Endometrial microvascular endothelial cells (primary cell): ENCODE results near the gene TP53TG3B. TPM values are rescaled to one million over a fixed set of nuclear protein-coding genes. Genes with fewer than 3 reads are reported as not detected.
"Not testable (repeated sequence)": the region's sequence is repeated elsewhere in the genome, so short reads cannot be mapped to it uniquely, and the experiment has no call there.

Experiments
- in situ Hi-C: cut with HindIII; loops from 2 replicates; pipeline ENCODE4 v1.10.0; 2017; ENCODE audit warnings: low sequenced_read_pairs, low pct_unique_long_range_greater_than_20kb; ENCODE audit errors: inconsistent ontology term
- total RNA-seq: library from RNA; depleted of rRNA; stranded (reverse); fragments of >200 nt; gene quantifications from one replicate; pipeline ENCODE4 v1.2.3, GENCODE V29; 2015; ENCODE audit errors: inconsistent ontology term

TP53TG3B gene, protein sequence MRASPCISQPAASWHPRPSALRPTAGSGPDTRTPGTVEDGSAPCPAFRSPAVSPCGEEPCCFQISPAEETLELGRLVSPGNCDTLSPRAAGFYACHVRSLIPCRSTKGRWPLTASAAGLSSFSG
- not detected for total RNA-seq

DNA sequence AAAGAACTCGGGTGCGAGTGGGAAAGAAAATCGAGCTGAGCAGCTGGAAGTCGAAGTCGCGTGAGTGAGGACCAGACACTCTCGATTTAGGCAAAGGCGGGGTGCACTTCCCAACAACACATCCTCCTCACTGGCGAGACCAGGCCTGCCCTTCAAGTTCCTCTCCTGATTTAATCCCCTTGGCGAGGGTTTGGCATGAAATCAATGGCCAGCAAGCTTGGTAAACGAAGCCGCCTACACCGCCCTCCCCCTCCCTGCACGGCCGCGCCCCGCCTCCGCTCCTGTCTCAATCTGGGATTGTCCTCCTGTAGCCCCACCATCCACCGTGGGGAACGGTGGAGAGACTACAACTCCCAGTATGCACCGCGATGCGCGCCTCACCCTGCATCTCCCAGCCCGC is at the start of gene TP53TG3B:
Gene TP53TG3B, plus strand, starts transcription at position 301 of the 400 bp plus-strand sequence. Its CDS starts 68 bp downstream, at position 369.
- in situ Hi-C loops: not testable (repeated sequence)

DNA sequence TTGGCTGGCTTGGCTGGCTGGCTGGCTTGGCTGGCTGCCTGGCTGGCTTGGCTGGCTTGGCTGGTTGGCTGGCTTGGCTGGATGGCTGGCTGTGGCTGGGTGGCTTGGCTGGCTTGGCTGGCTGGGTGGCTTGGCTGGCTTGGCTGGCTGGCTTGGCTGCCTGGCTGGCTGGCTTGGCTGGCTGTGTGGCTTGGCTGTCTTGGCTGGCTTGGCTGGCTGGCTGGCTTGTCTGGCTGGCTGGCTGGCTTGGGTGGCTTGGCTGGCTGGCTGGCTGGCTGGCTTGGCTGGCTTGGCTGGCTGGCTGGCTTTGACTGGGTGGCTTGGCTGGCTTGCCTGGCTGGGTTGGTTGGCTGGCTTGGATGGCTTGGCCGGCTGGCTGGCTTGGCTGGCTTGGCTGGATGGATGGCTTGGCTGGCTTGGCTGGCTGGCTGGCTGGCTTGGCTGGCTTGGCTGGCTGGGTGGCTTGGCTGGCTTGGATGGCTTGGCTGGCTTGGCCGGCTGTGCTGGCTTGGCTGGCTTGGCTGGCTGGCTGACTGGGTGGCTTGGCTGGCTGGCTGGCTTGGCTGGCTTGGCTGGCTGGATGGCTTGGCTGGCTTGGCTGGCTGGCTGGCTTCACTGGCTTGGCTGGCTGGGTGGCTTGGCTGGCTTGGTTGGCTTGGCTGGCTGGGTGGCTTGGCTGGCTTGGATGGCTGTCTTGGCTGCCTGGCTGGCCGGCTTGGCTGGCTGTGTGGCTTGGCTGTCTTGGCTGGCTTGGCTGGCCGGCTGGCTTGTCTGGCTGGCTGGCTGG is 24.2 kb upstream of the TP53TG3B start:
- in situ Hi-C loops: not testable (repeated sequence)

DNA sequence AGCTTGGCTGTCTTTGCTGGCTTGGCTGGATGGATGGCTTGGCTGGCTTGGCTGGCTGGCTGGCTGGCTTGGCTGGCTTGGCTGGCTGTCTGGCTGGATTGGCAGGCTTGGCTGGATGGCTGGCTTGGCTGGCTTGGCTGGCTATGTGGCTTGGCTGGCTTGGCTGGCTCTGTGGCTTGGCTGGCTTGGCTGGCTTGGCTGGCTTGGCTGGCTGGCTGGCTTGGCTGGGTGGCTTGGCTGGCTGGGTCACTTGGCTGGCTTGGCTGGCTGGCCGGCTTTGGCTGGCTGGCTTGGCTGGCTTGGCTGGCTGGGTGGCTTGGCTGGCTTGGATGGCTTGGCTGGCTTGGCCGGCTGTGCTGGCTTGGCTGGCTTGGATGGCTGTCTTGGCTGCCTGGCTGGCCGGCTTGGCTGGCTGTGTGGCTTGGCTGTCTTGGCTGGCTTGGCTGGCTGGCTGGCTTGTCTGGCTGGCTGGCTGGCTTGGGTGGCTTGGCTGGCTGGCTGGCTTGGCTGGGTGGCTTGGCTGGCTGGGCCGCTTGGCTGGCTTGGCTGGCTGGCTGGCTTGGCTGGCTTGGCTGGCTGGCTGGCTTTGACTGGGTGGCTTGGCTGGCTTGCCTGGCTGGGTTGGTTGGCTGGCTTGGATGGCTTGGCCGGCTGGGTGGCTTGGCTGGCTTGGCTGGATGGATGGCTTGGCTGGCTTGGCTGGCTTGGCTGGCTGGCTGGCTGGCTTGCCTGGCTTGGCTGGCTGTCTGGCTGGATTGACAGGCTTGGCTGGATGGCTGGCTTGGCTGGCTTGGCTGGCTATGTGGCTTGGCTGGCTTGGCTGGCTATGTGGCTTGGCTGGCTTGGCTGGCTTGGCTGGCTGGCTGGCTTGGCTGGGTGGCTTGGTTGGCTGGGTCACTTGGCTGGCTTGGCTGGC is 22.8 kb upstream of the TP53TG3B start:
- in situ Hi-C loops: not testable (repeated sequence)

DNA sequence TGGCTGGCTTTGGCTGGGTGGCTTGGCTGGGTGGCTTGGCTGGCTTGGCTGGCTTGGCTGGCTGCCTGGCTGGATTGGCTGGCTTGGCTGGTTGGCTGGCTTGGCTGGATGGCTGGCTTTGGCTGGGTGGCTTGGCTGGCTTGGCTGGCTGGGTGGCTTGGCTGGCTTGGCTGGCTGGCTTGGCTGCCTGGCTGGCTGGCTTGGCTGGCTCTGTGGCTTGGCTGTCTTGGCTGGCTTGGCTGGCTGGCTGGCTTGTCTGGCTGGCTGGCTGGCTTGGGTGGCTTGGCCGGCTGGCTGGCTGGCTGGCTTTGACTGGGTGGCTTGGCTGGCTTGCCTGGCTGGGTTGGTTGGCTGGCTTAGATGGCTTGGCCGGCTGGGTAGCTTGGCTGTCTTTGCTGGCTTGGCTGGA is 22.1 kb upstream of the TP53TG3B start:
- in situ Hi-C loops: not testable (repeated sequence)

DNA sequence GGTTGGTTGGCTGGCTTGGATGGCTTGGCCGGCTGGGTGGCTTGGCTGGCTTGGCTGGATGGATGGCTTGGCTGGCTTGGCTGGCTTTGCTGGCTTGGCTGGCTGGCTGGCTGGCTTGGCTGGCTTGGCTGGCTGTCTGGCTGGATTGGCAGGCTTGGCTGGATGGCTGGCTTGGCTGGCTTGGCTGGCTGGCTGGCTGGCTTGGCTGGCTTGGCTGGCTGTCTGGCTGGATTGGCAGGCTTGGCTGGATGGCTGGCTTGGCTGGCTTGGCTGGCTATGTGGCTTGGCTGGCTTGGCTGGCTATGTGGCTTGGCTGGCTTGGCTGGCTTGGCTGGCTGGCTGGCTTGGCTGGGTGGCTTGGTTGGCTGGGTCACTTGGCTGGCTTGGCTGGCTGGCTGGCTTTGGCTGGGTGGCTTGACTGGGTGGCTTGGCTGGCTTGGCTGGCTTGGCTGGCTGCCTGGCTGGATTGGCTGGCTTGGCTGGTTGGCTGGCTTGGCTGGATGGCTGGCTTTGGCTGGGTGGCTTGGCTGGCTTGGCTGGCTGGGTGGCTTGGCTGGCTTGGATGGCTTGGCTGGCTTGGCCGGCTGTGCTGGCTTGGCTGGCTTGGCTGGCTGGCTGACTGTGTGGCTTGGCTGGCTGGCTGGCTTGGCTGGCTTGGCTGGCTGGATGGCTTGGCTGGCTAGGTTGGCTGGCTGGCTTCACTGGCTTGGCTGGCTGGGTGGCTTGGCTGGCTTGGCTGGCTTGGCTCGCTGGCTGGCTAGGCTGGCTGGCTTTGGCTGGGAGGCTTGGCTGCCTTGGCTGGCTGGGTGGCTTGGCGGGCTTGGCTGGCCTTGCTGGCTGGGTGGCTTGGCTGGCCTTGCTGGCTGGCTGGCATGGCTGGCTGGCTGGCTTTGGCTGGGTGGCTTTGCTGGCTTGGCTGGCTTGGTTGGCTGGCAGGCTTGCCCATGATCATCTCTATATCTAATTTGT is 21.3 kb upstream of the TP53TG3B start:
- in situ Hi-C loops: not testable (repeated sequence)

Other genes with a start within 250 kb of the TP53TG3B start
- not detected for gene TP53TG3C, start 166.6 kb upstream of the TP53TG3B start, total RNA-seq
- gene TP53TG3E, start 56.5 kb upstream of the TP53TG3B start, total RNA-seq: not detected
- not detected for gene TP53TG3F, start 98.8 kb downstream of the TP53TG3B start, total RNA-seq